HUES6 (cell line): ENCODE measurements around the gene SECTM1.

Experiments used
- H3K27ac ChIP-seq: 2 replicates; pipeline ENCODE4 v1.7.0; 2013; ENCODE audit warnings: low read depth, mild to moderate bottlenecking, low read length, inconsistent platforms
- H3K27me3 ChIP-seq: 2 replicates; pipeline ENCODE4 v1.6.1; 2013; ENCODE audit warnings: low read length; ENCODE audit not compliant: control insufficient read depth, insufficient read depth
- H3K36me3 ChIP-seq: 2 replicates; pipeline ENCODE4 v1.6.1; 2013; ENCODE audit warnings: low read length; ENCODE audit not compliant: control insufficient read depth, insufficient read depth
- H3K4me1 ChIP-seq: 2 replicates; pipeline ENCODE4 v1.6.1; 2013; ENCODE audit warnings: low read length; ENCODE audit not compliant: control insufficient read depth, insufficient read depth
- H3K4me3 ChIP-seq: 2 replicates; pipeline ENCODE4 v1.5.1; 2013; ENCODE audit warnings: low read depth, low read length
- H3K9ac ChIP-seq: one replicate; pipeline ENCODE4 v1.6.1; 2013; ENCODE audit warnings: mild to moderate bottlenecking, low read length
- H3K9me3 ChIP-seq: 2 replicates; pipeline ENCODE4 v1.6.1; 2013; ENCODE audit warnings: low read depth, low read length; ENCODE audit not compliant: control insufficient read depth, insufficient read depth

The SECTM1 gene

GRCh38 chr17:82330322-82331239 lies 3.0 kb downstream of the SECTM1 start:
- H3K36me3 ChIP-seq = no peaks in the 10 kb centered on the region
- no peak overlapping the region for H3K9ac ChIP-seq
- H3K27me3 ChIP-seq = peaks cover 88% of the 10 kb centered on the region
- no peak overlapping the region for H3K4me3 ChIP-seq
- H3K4me1 ChIP-seq = peaks cover 29% of the 10 kb centered on the region
- H3K27ac ChIP-seq = no peak overlapping the region
- no peaks in the 10 kb centered on the region for H3K9me3 ChIP-seq

GRCh38 chr17:82329683-82330321 lies 3.8 kb downstream of the SECTM1 start:
- no peak overlapping the region for H3K9ac ChIP-seq
- H3K9me3 ChIP-seq = no peaks in the 10 kb centered on the region
- H3K4me1 ChIP-seq = peaks cover 29% of the 10 kb centered on the region
- no peaks in the 10 kb centered on the region for H3K36me3 ChIP-seq
- peaks cover 80% of the 10 kb centered on the region for H3K27me3 ChIP-seq
- H3K27ac ChIP-seq = no peak overlapping the region
- no peak overlapping the region for H3K4me3 ChIP-seq

GRCh38 chr17:82328994-82329507 lies 4.5 kb downstream of the SECTM1 start:
- H3K27me3 ChIP-seq = peaks cover 72% of the 10 kb centered on the region

GRCh38 chr17:82328141-82328993 lies 5.2 kb downstream of the SECTM1 start:
- Histone ChIP-seq H3K27me3 (peaks cover 66% of the 10 kb centered on the region), H3K9ac (no peak overlapping the region), H3K36me3 (no peaks in the 10 kb centered on the region), H3K27ac (no peak overlapping the region), H3K4me1 (peaks cover 29% of the 10 kb centered on the region), H3K9me3 (no peaks in the 10 kb centered on the region), H3K4me3 (no peak overlapping the region)

More at GRCh38 chr17:82328994-82329507, 4.5 kb downstream of the SECTM1 start:
- no peak overlapping the region for H3K27ac ChIP-seq
- H3K36me3 ChIP-seq = no peaks in the 10 kb centered on the region
- H3K9me3 ChIP-seq = no peaks in the 10 kb centered on the region
- H3K4me3 ChIP-seq = no peak overlapping the region
- H3K9ac ChIP-seq = no peak overlapping the region
- H3K4me1 ChIP-seq = peaks cover 29% of the 10 kb centered on the region

- H3K36me3 ChIP-seq = no peaks in the 10 kb centered on the region
- no peak overlapping the region for H3K9ac ChIP-seq
- peaks cover 25% of the 10 kb centered on the region for H3K4me1 ChIP-seq
- peaks cover 60% of the 10 kb centered on the region for H3K27me3 ChIP-seq
- H3K9me3 ChIP-seq = no peaks in the 10 kb centered on the region
- no peak overlapping the region for H3K27ac ChIP-seq
- H3K4me3 ChIP-seq = no peak overlapping the region
Observed at GRCh38 chr17:82327757-82328140, 5.8 kb downstream of the SECTM1 start.

GRCh38 chr17:82327289-82327688 lies 6.3 kb downstream of the SECTM1 start:
- no peaks in the 10 kb centered on the region for H3K9me3 ChIP-seq
- no peak overlapping the region for H3K9ac ChIP-seq
- peaks cover 21% of the 10 kb centered on the region for H3K4me1 ChIP-seq
- H3K4me3 ChIP-seq = no peak overlapping the region
- no peak overlapping the region for H3K27ac ChIP-seq
- H3K36me3 ChIP-seq = no peaks in the 10 kb centered on the region
- H3K27me3 ChIP-seq = peaks cover 56% of the 10 kb centered on the region

GRCh38 chr17:82325286-82326180 lies 8.0 kb downstream of the SECTM1 start:
- Histone ChIP-seq H3K9me3 (no peaks in the 10 kb centered on the region), H3K36me3 (no peaks in the 10 kb centered on the region), H3K27me3 (peaks cover 45% of the 10 kb centered on the region), H3K4me3 (no peak overlapping the region), H3K27ac (no peak overlapping the region), H3K9ac (no peak overlapping the region), H3K4me1 (peaks cover 21% of the 10 kb centered on the region)

GRCh38 chr17:82324566-82325285 lies 8.8 kb downstream of the SECTM1 start:
- H3K27me3 ChIP-seq = peaks cover 37% of the 10 kb centered on the region
- H3K9ac ChIP-seq = no peak overlapping the region
- no peaks in the 10 kb centered on the region for H3K36me3 ChIP-seq
- no peak overlapping the region for H3K27ac ChIP-seq
- no peaks in the 10 kb centered on the region for H3K9me3 ChIP-seq
- peaks cover 21% of the 10 kb centered on the region for H3K4me1 ChIP-seq
- H3K4me3 ChIP-seq = no peak overlapping the region

GRCh38 chr17:82323514-82324234 lies 9.9 kb downstream of the SECTM1 start:
- H3K9me3 ChIP-seq = peaks cover 10% of the 10 kb centered on the region; the same call in 1 of the 2 replicates
- no peaks in the 10 kb centered on the region for H3K36me3 ChIP-seq
- H3K27ac ChIP-seq = no peak overlapping the region
- no peak overlapping the region for H3K9ac ChIP-seq
- H3K4me3 ChIP-seq = no peak overlapping the region
- H3K4me1 ChIP-seq = peaks cover 19% of the 10 kb centered on the region
- H3K27me3 ChIP-seq = peaks cover 27% of the 10 kb centered on the region
